HG02678 (cell line): Measurements from ENCODE around the gene LARGE1.
A peak's percentile ranks its signal among the peaks of the same experiment; 100 is the strongest.
"Not testable (repeated sequence)": the region's sequence is repeated elsewhere in the genome, so short reads cannot be mapped to it uniquely, and the experiment has no call there.

ENCODE experiments used
- ATAC-seq: cut with Tn5 transposase; IDR thresholded peaks from one replicate; pipeline ENCODE4 v1.9.1; 2021; ENCODE audit warnings: mild to moderate bottlenecking, moderate library complexity; ENCODE audit not compliant: unreplicated experiment

Gene LARGE1

GRCh38 chr22:33510429-33510904, 409.8 kb downstream of the LARGE1 start:
- no peak for ATAC-seq

- ATAC-seq = no peak
Observed at GRCh38 chr22:33504941-33505625, 415.2 kb downstream of the LARGE1 start.

- ATAC-seq = no peak
Observed at GRCh38 chr22:33496112-33496511, 424.2 kb downstream of the LARGE1 start.

- no peak for ATAC-seq
Observed at GRCh38 chr22:33493476-33494205, 426.6 kb downstream of the LARGE1 start.

- no peak for ATAC-seq
Observed at GRCh38 chr22:33492210-33492651, 428.0 kb downstream of the LARGE1 start.

- no peak for ATAC-seq
Observed at GRCh38 chr22:33487041-33487716, 433.1 kb downstream of the LARGE1 start.

GRCh38 chr22:33481550-33481949, 438.7 kb downstream of the LARGE1 start:
- no peak for ATAC-seq

- ATAC-seq = no peak
Observed at GRCh38 chr22:33477120-33478111, 442.9 kb downstream of the LARGE1 start.

- no peak for ATAC-seq
Observed at GRCh38 chr22:33476716-33477115, 443.6 kb downstream of the LARGE1 start.

- ATAC-seq = no peak
Observed at GRCh38 chr22:33476206-33476605, 444.1 kb downstream of the LARGE1 start.

- no peak for ATAC-seq
Observed at GRCh38 chr22:33474587-33474986, 445.7 kb downstream of the LARGE1 start.

GRCh38 chr22:33472462-33473344, 447.6 kb downstream of the LARGE1 start:
- peak; percentile 65 for ATAC-seq

- ATAC-seq = no peak
Observed at GRCh38 chr22:33470456-33470855, 449.8 kb downstream of the LARGE1 start.

- no peak for ATAC-seq
Observed at GRCh38 chr22:33467620-33468095, 452.6 kb downstream of the LARGE1 start.

- ATAC-seq = no peak
Observed at GRCh38 chr22:33467080-33467479, 453.2 kb downstream of the LARGE1 start.

GRCh38 chr22:33465554-33465953, 454.7 kb downstream of the LARGE1 start:
- no peak for ATAC-seq

- no peak for ATAC-seq
Observed at GRCh38 chr22:33464698-33465097, 455.6 kb downstream of the LARGE1 start.

- no peak for ATAC-seq
Observed at GRCh38 chr22:33461698-33462434, 458.4 kb downstream of the LARGE1 start.

GRCh38 chr22:33461245-33461644, 459.0 kb downstream of the LARGE1 start:
- ATAC-seq = not testable (repeated sequence)
